IPS-NIHi11 (cell line): Measurements from ENCODE around the gene IL7R.

ENCODE experiments used
- DNase-seq: peaks from one replicate; pipeline ENCODE4 v3.0.0; 2012; ENCODE audit warnings: mixed read lengths, low spot score

The IL7R gene

GRCh38 chr5:35908228-35908627, 51.5 kb downstream of the IL7R start:
- DNase-seq, result peak; percentile 26

DNA sequence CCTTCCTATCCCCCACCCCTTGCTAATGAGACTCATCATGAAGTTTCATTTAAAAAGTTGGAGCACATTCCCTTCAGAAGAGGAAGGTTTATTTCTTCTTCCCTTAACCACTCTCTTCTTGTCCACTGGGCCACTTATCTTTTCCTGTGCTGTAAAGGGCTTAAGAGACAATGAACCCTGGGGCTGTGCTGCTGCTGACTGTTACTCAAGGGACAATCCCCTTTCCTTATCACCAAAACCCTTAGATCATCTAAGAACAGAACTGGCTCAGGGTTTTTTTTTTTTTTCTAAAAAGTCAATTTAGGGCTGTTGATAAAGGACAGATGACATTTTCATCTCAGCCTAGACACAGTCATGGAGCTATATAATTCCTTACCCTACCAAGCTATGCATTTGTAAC, 52.1 kb downstream of the IL7R start:
- DNase-seq, result no peak

GRCh38 chr5:35919191-35919590, 62.5 kb downstream of the IL7R start:
- DNase-seq, result no peak

DNA sequence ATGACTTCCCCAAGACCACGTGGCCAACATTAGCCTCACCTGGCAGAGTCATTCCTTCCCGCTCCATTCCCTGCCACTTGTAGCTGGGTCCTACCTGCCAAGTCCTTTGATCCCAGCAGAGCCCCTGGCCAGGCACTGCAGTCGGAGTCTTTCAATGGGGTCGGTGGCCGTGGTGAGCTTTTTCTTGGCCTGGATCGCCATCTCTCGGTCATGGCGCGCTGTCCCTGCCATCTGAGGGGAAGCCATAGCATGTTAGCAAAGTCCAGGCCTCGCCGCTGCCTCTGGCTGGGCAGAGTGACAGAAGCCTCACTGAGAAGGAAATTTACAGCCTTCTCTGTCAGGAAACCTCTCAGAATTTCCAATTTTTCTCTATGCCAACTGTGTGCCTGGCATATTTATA, 64.2 kb downstream of the IL7R start:
- DNase-seq, result no peak

GRCh38 chr5:35921930-35922329, 65.2 kb downstream of the IL7R start:
- DNase-seq, result no peak

GRCh38 chr5:35922468-35922867, 65.8 kb downstream of the IL7R start:
- no peak for DNase-seq

- DNase-seq, result no peak
Measured at GRCh38 chr5:35924122-35924949, 67.6 kb downstream of the IL7R start.

- DNase-seq, result peak; percentile 70
Measured at GRCh38 chr5:35924950-35925722, 68.4 kb downstream of the IL7R start.

DNA sequence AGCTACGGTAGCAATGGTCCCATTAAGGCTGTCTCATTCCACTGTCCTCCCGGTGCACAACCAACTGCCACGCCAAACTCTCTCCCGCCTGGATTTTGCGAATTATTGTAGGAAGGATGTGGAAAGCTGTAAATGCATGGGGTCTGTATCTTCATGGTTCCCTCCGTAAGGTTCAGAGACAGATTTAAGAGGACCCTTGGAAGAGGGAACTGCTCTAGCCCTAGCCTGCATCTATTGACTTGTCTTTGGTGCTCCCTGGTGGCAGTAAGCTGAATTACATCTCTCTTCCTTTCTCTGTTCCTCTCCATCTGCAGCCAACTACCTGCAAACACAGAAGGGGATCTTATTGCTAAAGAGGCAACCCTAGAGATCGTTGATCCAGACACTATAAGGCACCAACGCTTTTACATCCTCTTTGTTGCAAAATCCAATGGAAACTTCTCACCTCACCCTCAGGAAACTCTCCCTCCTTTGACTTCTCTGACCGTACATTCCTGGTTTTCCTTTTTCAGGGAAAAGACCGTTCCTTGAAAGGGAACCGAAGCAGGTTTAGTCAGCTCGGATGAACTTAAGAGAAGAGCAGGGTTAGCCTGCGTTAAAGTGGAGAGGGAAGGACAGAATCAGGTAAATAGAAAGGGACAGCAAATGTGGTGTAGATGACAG, 69.8 kb downstream of the IL7R start:
- peak; percentile 78 for DNase-seq
